ENCODE results near the gene SLC36A4.

- TF ChIP-seq POLR2A (IDR thresholded peaks at IDR 0.05), result no peak
- no peak for TF ChIP-seq CTCF (IDR thresholded peaks at IDR 0.05)
Observed at GRCh38 chr11:93131709-93132108, 66.1 kb downstream of the SLC36A4 start.

Data from thyroid gland (tissue), 4 donors.